ENCODE measurements around the gene ZNF587. TPM values are rescaled to one million over a fixed set of nuclear protein-coding genes. Genes with fewer than 3 reads are reported as not detected.
"Not testable (repeated sequence)": the region's sequence is repeated elsewhere in the genome, so short reads cannot be mapped to it uniquely, and the experiment has no call there.

ZNF587 gene
- total RNA-seq (10 to 100 TPM; 14.0 to 15.3 (median 14.9) TPM), polyA plus RNA-seq (10 to 100 TPM in 1 of 3 donors, 1 to 10 TPM in 2; 2.5 to 11.2 (median 4.6) TPM)
- long read RNA-seq, donor 1, partial matches to known transcripts: 0 of 2 reads
- long read RNA-seq, donor 1, other reads (novel, unspliced or antisense): 1 of 2 reads
- long read RNA-seq, donor 2, partial matches to known transcripts: 0 of 6 reads
- long read RNA-seq, donor 2, other reads (novel, unspliced or antisense): 6 of 6 reads

- H3K4me1 ChIP-seq; H3K27me3 ChIP-seq (ENCODE audit: insufficient read depth in 3 of 3, low read length in 2 of 3); H3K36me3 ChIP-seq (ENCODE audit: insufficient read depth in 1 of 2, low read depth in 1 of 2); H3K9me3 ChIP-seq; intact Hi-C loops (cut with DNase I): not testable (repeated sequence)
- peak; percentile 91 to 95 (median 94) for ATAC-seq
- H3K4me3 ChIP-seq: peak within 1 kb of the TSS; percentile 89
- peak within 1 kb of the TSS; percentile 76 for H3K27ac ChIP-seq
- peak; percentile 41 to 73 for DNase-seq
- 0 to 1% (median 0%) methylated on average over 40 to 42 of the region's 42 CpGs for WGBS, 3 donors
These were observed at the start of gene ZNF587 for GRCh38 chr19:57849666-57850473. ZNF587 (plus strand) TSS chr19:57849859; CDS start chr19:57850039, 180 bp downstream.

GRCh38 chr19:57800696-57801095 is 49.0 kb upstream of the ZNF587 start:
- no peaks in the 10 kb centered on the region for H3K27me3 ChIP-seq (ENCODE audit: insufficient read depth in 3 of 3, low read length in 2 of 3)
- peaks cover 13% of the 10 kb centered on the region for H3K4me1 ChIP-seq
- 65 to 73% (median 71%) methylated on average over 5 of the region's 5 CpGs for WGBS, 3 donors
- intact Hi-C loops (cut with DNase I): no loop called here
- H3K4me3 ChIP-seq: no peak overlapping the region
- DNase-seq (no peak), ATAC-seq (no peak)
- TF ChIP-seq CTCF (IDR thresholded peaks at IDR 0.05): no peak
- no peak overlapping the region for H3K27ac ChIP-seq
- peaks cover 5 to 9% of the 10 kb centered on the region in 2 donors for H3K36me3 ChIP-seq (ENCODE audit: insufficient read depth in 1 of 2, low read depth in 1 of 2)
- no peaks in the 10 kb centered on the region for H3K9me3 ChIP-seq

GRCh38 chr19:57802269-57802668 is 47.4 kb upstream of the ZNF587 start:
- Histone ChIP-seq H3K27me3 (ENCODE audit: insufficient read depth in 3 of 3, low read length in 2 of 3) (no peaks in the 10 kb centered on the region), H3K36me3 (ENCODE audit: insufficient read depth in 1 of 2, low read depth in 1 of 2) (peaks cover 0 to 14% of the 10 kb centered on the region in 2 donors), H3K9me3 (no peaks in the 10 kb centered on the region), H3K27ac (no peak overlapping the region), H3K4me3 (no peak overlapping the region), H3K4me1 (peaks cover 13% of the 10 kb centered on the region)
- intact Hi-C loops (cut with DNase I): no loop called here
- 92 to 97% (median 94%) methylated on average over 4 of the region's 4 CpGs for WGBS, 3 donors
- ATAC-seq: no peak
- DNase-seq: no peak
- no peak for TF ChIP-seq CTCF (IDR thresholded peaks at IDR 0.05)

- peaks cover 13% of the 10 kb centered on the region for H3K4me1 ChIP-seq
- peak overlapping the region; percentile 64 for H3K4me3 ChIP-seq
- WGBS, 3 donors: 22 to 40% (median 33%) methylated on average over 6 of the region's 6 CpGs
- peak overlapping the region; percentile 42 for H3K27ac ChIP-seq
- DNase-seq (no peak), ATAC-seq (no peak)
- TF ChIP-seq CTCF (IDR thresholded peaks at IDR 0.05): no peak
- H3K9me3 ChIP-seq: no peaks in the 10 kb centered on the region
- no peaks in the 10 kb centered on the region for H3K27me3 ChIP-seq (ENCODE audit: insufficient read depth in 3 of 3, low read length in 2 of 3)
- intact Hi-C loops (cut with DNase I): no loop called here
- H3K36me3 ChIP-seq (ENCODE audit: insufficient read depth in 1 of 2, low read depth in 1 of 2): peaks cover 2 to 24% of the 10 kb centered on the region in 2 donors
These were observed 46.4 kb upstream of the ZNF587 start for GRCh38 chr19:57803265-57803593.

- intact Hi-C loops (cut with DNase I): no loop called here
- Histone ChIP-seq H3K9me3 (no peaks in the 10 kb centered on the region), H3K36me3 (ENCODE audit: insufficient read depth in 1 of 2, low read depth in 1 of 2) (peaks cover 5 to 28% of the 10 kb centered on the region in 2 donors), H3K27me3 (ENCODE audit: insufficient read depth in 3 of 3, low read length in 2 of 3) (no peaks in the 10 kb centered on the region), H3K4me3 (peak overlapping the region; percentile 64), H3K27ac (peak overlapping the region; percentile 42), H3K4me1 (peaks cover 13% of the 10 kb centered on the region)
- no peak for DNase-seq
- TF ChIP-seq CTCF (IDR thresholded peaks at IDR 0.05): no peak
- WGBS, 3 donors: 11 to 18% (median 16%) methylated on average over 19 of the region's 19 CpGs
- peak in 2 of 4 donors; percentile 29 to 46 for ATAC-seq
These were observed 45.9 kb upstream of the ZNF587 start for GRCh38 chr19:57803594-57804325.
